GM19351 (cell line): Measurements from ENCODE around the gene CASP7.
"Not testable (repeated sequence)": the region's sequence is repeated elsewhere in the genome, so short reads cannot be mapped to it uniquely, and the experiment has no call there.

ENCODE experiments used
- ATAC-seq: cut with Tn5 transposase; IDR thresholded peaks from one replicate; pipeline ENCODE4 v1.9.1; 2021; ENCODE audit warnings: mild to moderate bottlenecking, moderate library complexity; ENCODE audit not compliant: unreplicated experiment

CASP7 gene

DNA sequence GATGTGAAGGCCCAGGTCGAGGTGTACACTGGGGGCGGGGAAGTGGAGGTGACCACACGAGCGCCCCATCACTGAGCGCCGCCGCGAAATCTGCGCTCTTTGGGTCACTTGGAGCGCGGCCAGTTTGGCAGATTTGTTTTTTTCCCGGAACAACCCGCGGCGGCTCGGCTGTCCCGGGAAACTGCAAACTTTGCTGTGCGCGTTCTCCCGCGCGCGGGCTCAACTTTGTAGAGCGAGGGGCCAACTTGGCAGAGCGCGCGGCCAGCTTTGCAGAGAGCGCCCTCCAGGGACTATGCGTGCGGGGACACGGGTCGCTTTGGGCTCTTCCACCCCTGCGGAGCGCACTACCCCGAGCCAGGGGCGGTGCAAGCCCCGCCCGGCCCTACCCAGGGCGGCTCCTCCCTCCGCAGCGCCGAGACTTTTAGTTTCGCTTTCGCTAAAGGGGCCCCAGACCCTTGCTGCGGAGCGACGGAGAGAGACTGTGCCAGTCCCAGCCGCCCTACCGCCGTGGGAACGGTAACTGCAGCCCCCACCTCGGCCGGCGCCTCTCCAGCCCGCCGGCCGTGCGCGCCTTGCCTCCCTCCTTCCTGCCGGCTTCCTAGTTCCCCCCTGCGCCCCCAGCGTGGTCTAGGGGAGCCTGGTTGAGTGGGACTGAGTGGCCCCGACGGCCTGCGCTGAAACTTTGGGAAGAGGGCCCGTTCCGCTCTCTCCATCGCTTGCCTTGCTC lies at the start of gene CASP7:
Gene CASP7, plus strand, starts transcription at position 450 of the 727 bp plus-strand sequence. CDS start 17,582 bp downstream, outside the sequence.
- ATAC-seq = peak; percentile 62

- ATAC-seq = no peak
These were observed 48.7 kb upstream of the CASP7 start for GRCh38 chr10:113630929-113631533.

DNA sequence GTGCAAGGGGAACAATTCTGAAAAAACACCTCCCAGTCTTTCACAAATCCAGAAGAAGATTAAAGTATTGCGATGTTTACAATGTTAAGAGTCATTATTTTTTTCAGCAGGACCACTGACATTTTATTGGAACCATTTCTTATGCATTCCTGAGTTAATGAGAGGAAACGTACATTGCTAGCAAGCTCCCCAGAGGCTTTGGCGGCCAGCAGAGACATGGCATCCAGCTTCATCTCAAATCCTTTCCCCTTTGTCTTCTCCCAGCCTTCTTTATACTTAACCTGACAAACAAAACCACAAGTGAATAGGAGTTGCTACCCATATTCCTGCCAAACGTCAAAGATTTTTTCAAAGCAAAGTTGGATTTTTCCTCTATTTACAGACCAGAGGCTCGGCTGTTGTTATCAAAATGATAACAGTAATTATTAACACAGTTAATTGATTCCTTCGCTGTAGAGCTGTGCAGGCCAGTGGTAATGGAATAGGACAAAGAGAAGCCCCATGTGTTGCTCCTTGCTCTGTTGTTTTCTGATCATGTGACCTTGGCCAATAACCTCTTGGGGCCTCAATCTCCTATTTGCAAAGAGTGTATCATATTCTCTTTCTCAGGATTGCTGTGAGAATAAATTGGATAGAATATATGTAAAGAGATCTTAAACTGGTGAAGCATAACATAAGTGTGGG lies 47.9 kb upstream of the CASP7 start:
- ATAC-seq = no peak

DNA sequence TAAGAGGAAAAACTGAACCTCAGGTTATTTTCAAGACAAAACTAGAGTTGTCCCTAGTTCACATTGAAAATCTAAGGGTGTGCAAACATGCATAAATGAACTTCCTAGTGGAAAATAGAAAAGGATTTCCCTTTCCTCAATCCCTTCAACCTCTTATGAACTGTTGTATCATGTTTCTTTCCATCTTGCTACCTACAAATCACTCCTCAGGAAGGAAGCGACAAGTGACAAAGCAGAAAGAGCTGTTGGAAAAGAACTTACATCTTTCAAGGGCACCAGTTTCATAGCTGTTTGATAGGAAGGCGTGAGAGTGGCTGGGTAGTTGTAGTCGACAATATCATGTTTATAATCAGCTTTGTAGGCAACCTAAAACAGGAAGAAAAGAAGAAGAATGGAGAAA lies 39.7 kb upstream of the CASP7 start:
- ATAC-seq = no peak

DNA sequence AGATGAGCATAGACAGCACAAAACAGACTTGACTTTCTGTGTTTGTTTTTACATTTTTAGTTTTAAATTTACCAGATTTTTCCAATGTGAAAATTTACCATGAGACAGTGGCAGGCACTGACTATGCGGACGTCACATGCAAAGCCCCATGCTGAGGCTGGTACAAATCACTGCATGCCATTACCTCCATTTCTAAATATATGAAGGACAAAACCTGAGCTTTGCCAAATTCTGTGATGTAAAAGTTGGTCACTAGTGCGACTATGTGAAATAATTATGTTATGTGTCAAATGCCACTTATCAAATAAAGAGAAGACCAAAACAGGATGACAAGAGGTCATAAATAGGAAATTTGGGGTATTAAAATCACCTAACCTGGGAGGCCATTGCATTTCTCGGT lies 38.0 kb upstream of the CASP7 start:
- no peak for ATAC-seq

DNA sequence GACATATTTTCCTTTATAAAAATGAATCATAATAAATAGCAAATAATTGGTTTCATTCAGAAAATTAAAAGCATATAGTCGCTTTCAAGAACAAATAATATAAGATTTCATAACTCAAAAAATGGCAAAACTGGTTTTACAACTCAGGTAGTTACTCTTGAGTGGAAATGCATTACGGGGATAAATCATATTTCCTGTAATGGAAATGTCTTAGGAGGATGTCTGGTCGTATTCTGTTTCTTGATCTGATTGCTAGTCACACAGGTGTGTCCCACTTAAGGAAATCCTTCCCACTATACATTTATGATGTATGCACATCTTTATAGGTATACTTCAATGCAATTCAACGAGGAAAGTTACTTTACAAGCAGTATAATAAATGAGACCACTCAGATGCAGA lies 36.5 kb upstream of the CASP7 start:
- ATAC-seq = no peak

DNA sequence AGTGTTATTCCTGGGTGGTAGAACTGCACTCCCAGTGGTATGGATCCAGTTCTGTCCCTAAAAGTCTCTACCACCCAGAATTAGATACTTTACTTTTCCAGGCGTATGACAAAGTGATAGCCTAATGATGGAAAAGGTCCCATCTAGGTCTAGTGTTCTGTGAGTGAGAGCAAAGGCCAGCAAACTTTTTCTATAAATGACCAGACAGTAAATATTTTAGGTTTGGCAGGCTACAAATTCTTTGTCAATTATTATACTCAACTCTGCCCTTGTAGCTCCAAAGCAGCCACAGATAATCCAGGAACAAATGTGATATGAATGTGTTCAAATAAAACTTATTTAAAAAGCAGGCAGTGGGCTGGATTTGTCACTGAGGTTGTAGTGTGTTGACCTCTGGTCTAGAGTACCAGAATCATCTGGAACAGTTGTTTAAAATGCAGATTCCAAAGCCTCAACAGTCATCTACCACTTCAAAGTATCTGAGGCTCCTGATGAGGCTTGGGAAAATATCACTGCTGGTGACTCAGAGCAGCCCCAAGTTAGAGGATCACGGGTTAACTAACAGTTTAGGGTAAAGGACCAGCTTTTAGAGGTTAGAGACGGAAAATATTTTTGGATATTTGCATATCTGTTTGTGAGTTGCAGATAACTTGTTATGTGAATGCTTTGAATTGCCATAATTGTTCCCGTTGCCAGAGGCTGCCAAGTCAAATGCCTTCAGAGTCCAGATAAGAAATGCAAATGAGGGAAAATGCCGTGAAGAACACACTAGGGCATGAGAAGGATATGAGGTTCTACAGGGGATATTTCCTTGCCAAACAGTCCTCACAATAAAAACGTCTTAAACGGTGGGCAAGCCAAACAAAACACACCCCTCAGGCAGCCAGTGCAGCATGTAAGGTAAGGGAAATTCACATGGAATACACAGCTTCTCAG lies 35.3 kb upstream of the CASP7 start:
- ATAC-seq = no peak

- no peak for ATAC-seq
These were observed 33.1 kb upstream of the CASP7 start for GRCh38 chr10:113646336-113647201.

DNA sequence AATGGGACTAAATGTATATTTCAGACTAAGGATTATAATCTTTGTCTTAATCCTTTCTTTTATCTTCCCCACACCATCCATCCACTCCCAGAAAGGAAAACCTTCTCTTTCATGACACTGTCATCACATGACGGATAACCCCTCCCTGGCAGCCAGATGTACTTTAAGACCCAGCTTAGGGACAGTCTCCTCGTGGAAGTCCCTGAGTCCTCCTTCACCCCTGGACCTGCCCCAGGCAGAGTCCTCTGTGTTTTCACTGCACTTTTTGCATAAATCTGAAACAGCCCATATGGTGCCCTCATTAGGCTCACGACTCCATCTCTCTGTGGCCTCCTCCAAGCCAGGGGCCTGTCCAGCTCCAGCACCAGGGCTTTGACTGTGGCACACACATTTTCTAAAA lies 31.9 kb upstream of the CASP7 start:
- no peak for ATAC-seq

DNA sequence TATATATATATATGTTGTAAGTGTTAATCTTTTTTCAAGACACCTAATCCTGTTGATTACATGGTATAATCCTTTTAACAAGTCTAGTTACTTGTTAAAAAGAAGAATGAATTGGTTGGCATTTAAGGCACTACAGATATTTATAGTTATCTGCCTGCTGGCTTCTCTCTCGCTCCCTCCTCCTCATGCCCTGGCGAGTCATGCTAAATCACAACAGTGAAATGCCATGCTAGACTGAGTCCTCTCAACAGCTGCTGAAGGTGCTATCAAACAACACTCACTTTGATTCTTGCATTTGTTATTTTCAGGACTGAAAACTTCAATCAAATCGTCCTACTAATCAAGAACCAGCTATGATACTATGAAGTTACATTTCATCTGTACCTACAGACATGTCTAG lies 31.2 kb upstream of the CASP7 start:
- no peak for ATAC-seq

GRCh38 chr10:113650172-113650571 lies 29.5 kb upstream of the CASP7 start:
- no peak for ATAC-seq

DNA sequence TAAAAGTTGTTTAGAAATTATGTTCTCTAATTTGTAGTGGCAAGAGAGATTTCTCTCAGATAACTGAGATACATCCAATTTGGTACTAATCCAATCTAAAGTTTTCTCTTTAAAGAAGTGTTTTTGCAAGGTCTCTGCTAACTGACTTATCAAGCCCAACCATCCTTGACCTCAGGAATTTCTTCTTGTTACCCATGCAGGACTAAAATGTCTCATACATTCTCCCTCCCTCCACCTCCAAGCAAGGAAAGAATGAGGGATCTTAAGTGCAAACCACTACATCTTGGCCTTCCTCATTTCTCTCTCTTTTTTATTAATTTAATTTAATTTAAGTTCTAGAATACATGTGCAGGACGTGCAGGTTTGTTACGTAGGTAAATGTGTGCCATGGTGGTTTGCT lies 28.7 kb upstream of the CASP7 start:
- no peak for ATAC-seq

DNA sequence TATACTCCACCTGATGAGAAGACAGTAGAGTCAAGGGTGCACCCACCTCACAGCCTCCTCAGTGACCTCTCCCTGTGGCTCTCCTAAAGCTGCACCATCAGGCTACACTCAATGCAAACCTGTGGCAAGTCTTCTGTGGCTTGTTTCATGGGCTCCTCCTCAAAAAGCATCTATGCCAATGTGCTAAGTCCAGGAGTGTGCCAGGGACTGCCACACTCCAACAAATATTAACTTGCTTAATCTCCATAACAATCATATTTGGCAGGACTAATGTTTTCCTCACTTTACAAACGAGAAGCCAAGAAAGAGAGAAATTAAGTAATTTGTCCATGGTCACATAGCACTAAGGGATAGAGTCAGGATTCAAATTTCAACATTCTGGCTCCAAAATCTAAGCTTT lies 27.8 kb upstream of the CASP7 start:
- no peak for ATAC-seq

DNA sequence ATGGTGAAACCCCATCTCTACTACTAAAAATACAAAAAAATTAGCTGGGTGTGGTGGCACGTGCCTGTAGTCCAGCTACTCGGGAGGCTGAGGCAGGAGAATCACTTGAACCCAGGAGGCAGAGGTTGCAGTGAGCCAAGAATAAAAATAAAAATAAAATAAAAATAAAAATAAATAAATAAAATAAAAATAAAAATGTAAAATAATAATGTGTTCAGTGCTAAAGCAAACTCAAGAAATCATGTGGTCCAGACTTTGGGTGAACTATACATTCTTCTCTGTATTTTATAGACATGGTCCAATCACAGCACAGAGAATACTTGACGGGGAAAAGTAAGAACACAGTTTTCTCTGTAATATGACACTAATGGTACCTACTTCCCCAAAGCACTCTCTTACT lies 27.3 kb upstream of the CASP7 start:
- not testable (repeated sequence) for ATAC-seq

GRCh38 chr10:113656896-113657295 lies 22.8 kb upstream of the CASP7 start:
- ATAC-seq = no peak

GRCh38 chr10:113657544-113657943 lies 22.2 kb upstream of the CASP7 start:
- ATAC-seq = no peak

DNA sequence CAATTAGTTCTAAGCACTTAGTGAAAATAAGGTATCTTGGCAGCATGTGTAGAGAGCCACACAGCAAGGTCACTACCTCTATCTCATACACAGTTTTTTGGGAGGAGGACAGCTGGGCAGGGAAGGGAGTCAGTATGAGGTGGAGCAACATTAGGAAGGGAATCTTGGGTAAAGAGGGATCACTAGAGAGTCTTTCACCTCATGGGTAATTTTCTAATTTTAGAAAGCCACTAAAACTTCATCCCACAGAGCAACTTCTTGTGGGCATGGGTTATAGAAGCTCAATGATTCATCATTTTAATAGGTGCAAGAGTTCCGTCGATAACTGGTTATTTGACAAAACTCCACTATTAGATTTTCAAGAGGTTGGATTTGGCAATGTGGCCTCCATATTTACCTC lies 18.4 kb upstream of the CASP7 start:
- ATAC-seq = no peak

GRCh38 chr10:113663142-113663541 lies 16.6 kb upstream of the CASP7 start:
- ATAC-seq = no peak

- no peak for ATAC-seq
These were observed 15.8 kb upstream of the CASP7 start, which contains the start of gene NRAP for GRCh38 chr10:113663908-113664307. Gene NRAP, minus strand, starts transcription at chr10:113664041. Its CDS starts 159 bp downstream, at chr10:113663882.

- no peak for ATAC-seq
These were observed 14.4 kb upstream of the CASP7 start for GRCh38 chr10:113665352-113665751.
